B cell (primary cell): ENCODE results near the gene CRNKL1. TPM values are rescaled to one million over a fixed set of nuclear protein-coding genes. Genes with fewer than 3 reads are reported as not detected.

ENCODE experiments used
- ATAC-seq: fragments of 200-7000 bp; cut with Tn5 transposase; one replicate; pipeline ENCODE4 v1.10.0; 2021; ENCODE audit warnings: low read depth, mild to moderate bottlenecking, moderate number of reproducible peaks, moderate library complexity
- CTCF ChIA-PET: fragments of 350-600 bp; sonication (Branson Sonifier 250); formaldehyde crosslinking; loops from one replicate; lab custom pipeline; 2021; ENCODE audit warnings: antibody characterized with exemption, inconsistent platforms; lab: Charles Lee
- POLR2A ChIA-PET: fragments of 350-600 bp; sonication (Branson Sonifier 250); formaldehyde crosslinking; loops from one replicate; lab custom pipeline; 2021; ENCODE audit warnings: antibody characterized with exemption; lab: Charles Lee
- DNase-seq: peaks from one replicate; pipeline ENCODE4 v3.0.0; 2013
- H2AFZ ChIP-seq: 2 replicates; pipeline ENCODE4 v1.6.1; 2012; ENCODE audit warnings: mild to moderate bottlenecking, low read depth, low read length; ENCODE audit not compliant: insufficient read depth, poor library complexity, severe bottlenecking
- H3K27ac ChIP-seq, 2 donors: 1 replicate in 1 of 2; 2 replicates in 1 of 2; pipeline ENCODE4 v1.5.1; 2012 to 2013; ENCODE audit warnings: low read length in 2 of 2, mild to moderate bottlenecking in 2 of 2, moderate library complexity in 1 of 2
- H3K27me3 ChIP-seq, 4 experiments: fragments of 200-600 bp in 1 of 4; sonication (generic) in 1 of 4; replicated peaks in 1 of 4; 1 replicate in 2 of 4; 2 replicates in 2 of 4; pipeline versions ENCODE4 v1.6.1 to v1.7.0; 2013 to 2016; ENCODE audit warnings: low read length in 3 of 4, mild to moderate bottlenecking in 2 of 4, mixed read lengths in 1 of 4, moderate library complexity in 1 of 4; ENCODE audit not compliant: insufficient read depth in 4 of 4, control insufficient read depth in 3 of 4; ENCODE audit errors: control extremely low read depth in 1 of 4
- H3K36me3 ChIP-seq, 2 experiments: replicated peaks in 1 of 2; 1 replicate in 1 of 2; 2 replicates in 1 of 2; pipeline versions ENCODE4 v1.6.1 to v1.7.1; 2013; ENCODE audit warnings: low read length in 1 of 2; ENCODE audit not compliant: insufficient read depth in 2 of 2, control insufficient read depth in 1 of 2; ENCODE audit errors: control extremely low read depth in 1 of 2, extremely low read depth in 1 of 2
- H3K4me1 ChIP-seq, 2 donors: fragments of 200-600 bp in 1 of 2; sonication (generic) in 1 of 2; 1 replicate in 1 of 2; 2 replicates in 1 of 2; pipeline versions ENCODE4 v1.5.1 to v1.6.1; 2013 to 2017; ENCODE audit warnings: low read length in 2 of 2; ENCODE audit not compliant: control insufficient read depth in 2 of 2, insufficient read depth in 2 of 2
- H3K4me2 ChIP-seq: replicated peaks from 2 replicates; pipeline ENCODE3; 2012; ENCODE audit warnings: mild to moderate bottlenecking, low read depth, low read length; ENCODE audit not compliant: poor library complexity, severe bottlenecking
- H3K4me3 ChIP-seq, 5 experiments: fragments of 200-600 bp in 1 of 5; sonication (generic) in 1 of 5; 1 replicate in 3 of 5; 2 replicates in 2 of 5; pipeline versions ENCODE4 v1.5.1 to v1.7.0; 2011 to 2016; ENCODE audit warnings: low read length in 4 of 5, mild to moderate bottlenecking in 4 of 5, low read depth in 2 of 5, control low read depth in 1 of 5, moderate library complexity in 1 of 5; ENCODE audit not compliant: insufficient read depth in 1 of 5; ENCODE audit errors: control extremely low read depth in 1 of 5, extremely low read depth in 1 of 5
- H3K79me2 ChIP-seq: fragments of 200-600 bp; sonication (generic); one replicate; pipeline ENCODE4 v1.6.0; 2016; ENCODE audit warnings: low read length; ENCODE audit not compliant: control insufficient read depth, insufficient read depth
- H3K9ac ChIP-seq: fragments of 200-600 bp; sonication (generic); 2 replicates; pipeline ENCODE4 v1.6.1; 2017; ENCODE audit warnings: mild to moderate bottlenecking, low read length, moderate library complexity
- H3K9me3 ChIP-seq, 3 donors: one replicate each; pipeline versions ENCODE4 v1.6.1 to v1.7.1; 2013; ENCODE audit warnings: low read length in 2 of 3; ENCODE audit not compliant: control insufficient read depth in 2 of 3, insufficient read depth in 1 of 3; ENCODE audit errors: control extremely low read depth in 1 of 3
- H4K20me1 ChIP-seq: 2 replicates; pipeline ENCODE4 v1.6.0; 2012; ENCODE audit warnings: mild to moderate bottlenecking, low read length; ENCODE audit not compliant: insufficient read depth, control insufficient read depth, poor library complexity, severe bottlenecking
- H3K27ac Mint-ChIP-seq: one replicate; pipeline ENCODE4 v1.8.0; 2021; ENCODE audit warnings: mixed read lengths
- H3K27me3 Mint-ChIP-seq: one replicate; pipeline ENCODE4 v1.8.0; 2021; ENCODE audit warnings: mixed read lengths
- H3K4me1 Mint-ChIP-seq: one replicate; pipeline ENCODE4 v1.8.0; 2021; ENCODE audit warnings: mixed read lengths
- H3K4me3 Mint-ChIP-seq: one replicate; pipeline ENCODE4 v1.8.0; 2021; ENCODE audit warnings: mixed read lengths
- H3K9me3 Mint-ChIP-seq: one replicate; pipeline ENCODE4 v1.8.0; 2022; ENCODE audit warnings: mixed read lengths; ENCODE audit not compliant: insufficient read depth
- CTCF ChIP-seq: fragments of 200-600 bp; IDR thresholded peaks from one replicate; pipeline ENCODE4 v1.8.0; 2022; ENCODE audit warnings: antibody characterized with exemption, mild to moderate bottlenecking
- EZH2 ChIP-seq: IDR thresholded peaks from 2 replicates; pipeline ENCODE4 v1.6.1; 2012; ENCODE audit warnings: borderline replicate concordance, low read depth, mild to moderate bottlenecking, moderate library complexity, low read length; ENCODE audit not compliant: insufficient read depth, poor library complexity, severe bottlenecking
- WGBS: methylation state at CpG from one replicate; pipeline ENCODE4 v1.1.5; 2013; ENCODE audit warnings: missing lambda C conversion rate; ENCODE audit not compliant: insufficient coverage; 5-methylcytosine and 5-hydroxymethylcytosine counted together
- intact Hi-C: fragments of 100-400 bp; cut with micrococcal nuclease; formaldehyde crosslinking; loops from one replicate; pipeline ENCODE4 v1.10.0; 2022
- polyA plus RNA-seq: library from polyadenylated mRNA; depleted of rRNA; stranded (reverse); fragments of >200 nt; gene quantifications from 2 replicates; pipeline ENCODE4 v1.2.3, GENCODE V29; 2012
- total RNA-seq, 2 donors: library from RNA; stranded (reverse); fragments of 120-200 nt in 1 of 2; gene quantifications; 1 replicate in 1 of 2; 2 replicates in 1 of 2; pipeline versions ENCODE4 v1.2.3 to v1.2.4, GENCODE V29; 2013 to 2022

Gene CRNKL1
- total and polyA plus RNA-seq, 2 donors (not counting 1 experiment from before 2014, with no cell fraction given), result 3.9 to 25.5 TPM

DNA sequence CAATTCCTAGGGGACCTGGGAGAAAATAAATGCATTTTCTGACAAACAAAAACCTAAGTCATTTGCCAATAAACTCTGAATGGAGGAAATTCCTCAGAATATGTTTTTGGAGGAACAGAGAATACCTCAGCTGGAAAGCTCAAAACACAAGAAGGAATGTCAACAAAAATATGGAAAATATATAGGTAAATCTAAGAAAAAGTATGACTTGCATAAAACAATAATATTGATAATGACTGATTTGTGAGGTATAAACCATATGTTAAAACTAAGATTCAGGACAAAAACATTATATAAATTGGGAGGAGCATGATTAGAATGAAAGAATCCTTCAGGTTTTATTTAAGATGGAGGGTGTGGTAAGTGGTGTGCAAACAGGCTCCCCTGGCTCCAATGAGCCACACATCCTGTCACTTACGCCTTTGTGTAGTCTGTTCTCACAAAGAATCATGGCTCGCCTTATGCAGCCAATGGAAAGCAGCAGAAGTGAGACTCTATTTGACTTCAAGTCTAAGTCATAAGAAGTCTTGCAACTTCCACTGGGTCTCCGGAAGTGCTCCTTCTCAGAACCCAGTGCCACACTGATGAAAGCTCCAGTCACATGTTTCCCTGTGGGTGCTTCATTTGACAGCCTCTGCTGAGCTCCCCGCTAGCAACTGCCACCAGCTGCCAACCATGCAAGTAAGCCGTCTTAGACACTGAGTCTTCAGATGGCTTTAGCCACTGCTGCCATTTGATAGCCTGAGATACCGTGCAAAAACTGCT is 8.2 kb upstream of the CRNKL1 start:
- H3K4me3 Mint-ChIP-seq, result no peak overlapping the region
- ChIA-PET CTCF (no interaction called here), POLR2A (no interaction called here)
- 90% methylated on average over 5 of the region's 6 CpGs for WGBS
- peaks cover 32% of the 10 kb centered on the region for H3K27me3 Mint-ChIP-seq
- H3K4me1 ChIP-seq, result no peaks in the 10 kb centered on the region
- no peaks in the 10 kb centered on the region for H3K9me3 ChIP-seq
- no peaks in the 10 kb centered on the region for H3K9me3 Mint-ChIP-seq
- ATAC-seq (no peak), DNase-seq (no peak)
- no peaks in the 10 kb centered on the region for H3K79me2 ChIP-seq
- H3K4me3 ChIP-seq, result no peak overlapping the region
- no peaks in the 10 kb centered on the region for H4K20me1 ChIP-seq
- H3K27me3 ChIP-seq, result peaks cover 0 to 16% (median 8%) of the 10 kb centered on the region in 4 experiments
- no peak overlapping the region for H3K4me2 ChIP-seq
- intact Hi-C loops, result no loop called here
- H2AFZ ChIP-seq, result no peak overlapping the region
- no peak overlapping the region for H3K9ac ChIP-seq
- no peak overlapping the region for H3K27ac ChIP-seq
- H3K36me3 ChIP-seq, result no peaks in the 10 kb centered on the region
- TF ChIP-seq EZH2, result no peak
- no peak for TF ChIP-seq CTCF
- no peaks in the 10 kb centered on the region for H3K4me1 Mint-ChIP-seq
- no peak overlapping the region for H3K27ac Mint-ChIP-seq

DNA sequence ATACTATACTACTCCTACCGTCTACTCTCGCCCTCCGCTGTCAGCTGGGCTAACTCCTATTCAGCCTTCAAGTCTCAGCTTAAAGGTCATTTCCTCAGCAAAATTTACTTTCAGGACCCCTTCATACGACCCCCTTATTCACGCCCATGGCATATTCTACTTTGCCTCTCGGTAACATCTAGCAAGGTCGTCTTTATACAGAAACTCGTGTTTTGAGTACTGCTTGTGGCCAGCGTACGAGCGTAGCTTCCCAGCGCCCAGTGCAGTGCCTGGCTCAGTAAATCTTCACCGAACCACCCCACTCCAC is 546 bp downstream of the CRNKL1 start:
- peaks cover 13% of the 10 kb centered on the region for H4K20me1 ChIP-seq
- Mint-ChIP-seq H3K27me3 (peaks cover 7% of the 10 kb centered on the region), H3K4me3 (peak overlapping the region; percentile 99), H3K9me3 (no peaks in the 10 kb centered on the region), H3K4me1 (peaks cover 23% of the 10 kb centered on the region), H3K27ac (peak overlapping the region; percentile 97)
- H3K36me3 ChIP-seq, result peaks cover 0 to 35% of the 10 kb centered on the region in 2 experiments
- H3K79me2 ChIP-seq, result peaks cover 17% of the 10 kb centered on the region
- ChIA-PET CTCF (interaction anchor here (0.6 to 1.6 kb wide), 4 partner anchors 14 to 35 kb away, joined by 3 to 12 read pairs (median 4); partner anchors contain the start of gene NAA20), POLR2A (interaction anchor here (1.7 kb wide), 1 partner anchor 34 kb away, joined by 12 read pairs; the partner anchor contains the start of gene NAA20)
- ATAC-seq (no peak), DNase-seq (no peak)
- TF ChIP-seq CTCF (no peak), EZH2 (no peak)
- WGBS, result 5% methylated on average over 13 of the region's 13 CpGs
- H3K4me2 ChIP-seq, result peak overlapping the region; percentile 78
- H3K9me3 ChIP-seq, result no peaks in the 10 kb centered on the region
- peak overlapping the region; percentile 95 for H3K9ac ChIP-seq
- peaks cover 7 to 14% of the 10 kb centered on the region in 2 donors for H3K4me1 ChIP-seq
- peak overlapping the region; percentile 78 to 91 for H3K27ac ChIP-seq
- intact Hi-C loops, result loop anchor here (1.0 to 10.0 kb wide), 8 partner anchors 30 to 1544 kb away; partner anchors contain the start of genes NAA20, SEC23B, SMIM26 and XRN2
- H3K27me3 ChIP-seq, result peaks cover 0 to 9% (median 5%) of the 10 kb centered on the region in 4 experiments
- H3K4me3 ChIP-seq, result peak overlapping the region; percentile 85 to 98 (median 97)
- H2AFZ ChIP-seq, result peak overlapping the region; percentile 99
